ENCODE measurements around the gene SCAMP4. TPM values are rescaled to one million over a fixed set of nuclear protein-coding genes. Genes with fewer than 3 reads are reported as not detected.

SCAMP4 gene
- total and polyA plus RNA-seq, 2 of the 13 experiments (the other 11 are each of a cell fraction or from before 2014, with no cell fraction given): 10.7 to 13.7 TPM

DNA sequence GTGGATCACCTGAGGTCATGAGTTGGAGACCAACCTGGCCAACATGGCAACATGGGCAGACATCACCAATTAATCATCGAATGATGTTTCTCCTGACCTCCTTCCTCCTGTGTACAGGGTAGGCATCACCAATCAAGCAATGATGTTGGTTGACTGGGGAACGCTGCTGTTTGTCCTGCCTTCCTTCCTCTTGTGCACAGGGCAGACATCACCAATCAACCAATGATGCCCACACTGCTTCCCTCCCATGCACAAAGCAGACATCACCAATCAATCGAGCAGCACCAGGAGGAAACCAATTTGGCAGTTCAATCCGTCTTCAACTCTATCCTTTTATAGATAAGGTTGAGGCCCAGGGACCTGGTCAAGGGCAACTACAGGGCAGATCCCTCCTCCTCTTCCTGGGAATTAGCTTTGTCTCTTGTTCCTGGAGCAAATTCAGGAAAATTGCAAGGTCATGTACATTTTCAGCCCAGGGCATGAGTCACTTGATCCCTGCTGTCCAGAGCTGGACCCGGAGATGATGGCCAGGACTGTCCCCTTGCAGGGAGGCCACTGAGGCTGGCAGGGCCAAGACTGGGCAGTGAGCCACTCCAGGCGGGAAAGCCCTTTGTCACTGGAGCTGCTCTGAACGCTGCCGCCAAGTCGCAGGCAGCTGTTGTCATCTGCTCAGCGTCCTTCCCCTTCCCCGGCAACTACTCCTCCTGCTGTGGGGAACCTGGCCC lies 30.4 kb downstream of the SCAMP4 start (continued):
- TF ChIP-seq, protein P1, sequence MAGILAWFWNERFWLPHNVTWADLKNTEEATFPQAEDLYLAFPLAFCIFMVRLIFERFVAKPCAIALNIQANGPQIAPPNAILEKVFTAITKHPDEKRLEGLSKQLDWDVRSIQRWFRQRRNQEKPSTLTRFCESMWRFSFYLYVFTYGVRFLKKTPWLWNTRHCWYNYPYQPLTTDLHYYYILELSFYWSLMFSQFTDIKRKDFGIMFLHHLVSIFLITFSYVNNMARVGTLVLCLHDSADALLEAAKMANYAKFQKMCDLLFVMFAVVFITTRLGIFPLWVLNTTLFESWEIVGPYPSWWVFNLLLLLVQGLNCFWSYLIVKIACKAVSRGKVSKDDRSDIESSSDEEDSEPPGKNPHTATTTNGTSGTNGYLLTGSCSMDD (CRISPR knock-in tag; IDR thresholded peaks at IDR 0.05): no peak
- TF ChIP-seq ZFP82 (CRISPR knock-in tag; IDR thresholded peaks at IDR 0.05; ENCODE audit: borderline replicate concordance) (no peak), ZSCAN12 (CRISPR knock-in tag; IDR thresholded peaks at IDR 0.05) (no peak), SNAPC2 (CRISPR knock-in tag; IDR thresholded peaks at IDR 0.05) (no peak), HDAC1 (CRISPR knock-in tag; IDR thresholded peaks at IDR 0.05) (0 out of 2 replicates have a peak, but pooled peaks have one; percentile 45), ZNF749 (CRISPR knock-in tag; IDR thresholded peaks at IDR 0.05; ENCODE audit: borderline replicate concordance) (no peak), ELF1 (CRISPR knock-in tag; IDR thresholded peaks at IDR 0.05) (peak; percentile 47; the same call in 1 of the 2 replicates), BORCS8-MEF2B (CRISPR knock-in tag; IDR thresholded peaks at IDR 0.05) (no peak), SIN3A (IDR thresholded peaks at IDR 0.05; ENCODE audit: borderline replicate concordance, low read depth, low read length) (no peak), ZNF160 (CRISPR knock-in tag; IDR thresholded peaks at IDR 0.05) (no peak), ZNF33A (CRISPR knock-in tag; IDR thresholded peaks at IDR 0.05; ENCODE audit: borderline replicate concordance) (no peak), ZIK1 (CRISPR knock-in tag; IDR thresholded peaks at IDR 0.05; ENCODE audit: borderline replicate concordance, low read depth) (no peak), ZFAT (CRISPR knock-in tag; conservative IDR thresholded peaks at IDR 0.05) (no peak), TBP (CRISPR knock-in tag; IDR thresholded peaks at IDR 0.05) (no peak), SOX6 (IDR thresholded peaks at IDR 0.05) (no peak), SOX6 (CRISPR knock-in tag; IDR thresholded peaks at IDR 0.05) (peak; percentile 66)
- TF ChIP-seq, protein P2, sequence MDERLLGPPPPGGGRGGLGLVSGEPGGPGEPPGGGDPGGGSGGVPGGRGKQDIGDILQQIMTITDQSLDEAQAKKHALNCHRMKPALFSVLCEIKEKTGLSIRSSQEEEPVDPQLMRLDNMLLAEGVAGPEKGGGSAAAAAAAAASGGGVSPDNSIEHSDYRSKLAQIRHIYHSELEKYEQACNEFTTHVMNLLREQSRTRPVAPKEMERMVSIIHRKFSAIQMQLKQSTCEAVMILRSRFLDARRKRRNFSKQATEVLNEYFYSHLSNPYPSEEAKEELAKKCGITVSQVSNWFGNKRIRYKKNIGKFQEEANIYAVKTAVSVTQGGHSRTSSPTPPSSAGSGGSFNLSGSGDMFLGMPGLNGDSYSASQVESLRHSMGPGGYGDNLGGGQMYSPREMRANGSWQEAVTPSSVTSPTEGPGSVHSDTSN (CRISPR knock-in tag; IDR thresholded peaks at IDR 0.05): no peak
- TF ChIP-seq, protein P3, sequence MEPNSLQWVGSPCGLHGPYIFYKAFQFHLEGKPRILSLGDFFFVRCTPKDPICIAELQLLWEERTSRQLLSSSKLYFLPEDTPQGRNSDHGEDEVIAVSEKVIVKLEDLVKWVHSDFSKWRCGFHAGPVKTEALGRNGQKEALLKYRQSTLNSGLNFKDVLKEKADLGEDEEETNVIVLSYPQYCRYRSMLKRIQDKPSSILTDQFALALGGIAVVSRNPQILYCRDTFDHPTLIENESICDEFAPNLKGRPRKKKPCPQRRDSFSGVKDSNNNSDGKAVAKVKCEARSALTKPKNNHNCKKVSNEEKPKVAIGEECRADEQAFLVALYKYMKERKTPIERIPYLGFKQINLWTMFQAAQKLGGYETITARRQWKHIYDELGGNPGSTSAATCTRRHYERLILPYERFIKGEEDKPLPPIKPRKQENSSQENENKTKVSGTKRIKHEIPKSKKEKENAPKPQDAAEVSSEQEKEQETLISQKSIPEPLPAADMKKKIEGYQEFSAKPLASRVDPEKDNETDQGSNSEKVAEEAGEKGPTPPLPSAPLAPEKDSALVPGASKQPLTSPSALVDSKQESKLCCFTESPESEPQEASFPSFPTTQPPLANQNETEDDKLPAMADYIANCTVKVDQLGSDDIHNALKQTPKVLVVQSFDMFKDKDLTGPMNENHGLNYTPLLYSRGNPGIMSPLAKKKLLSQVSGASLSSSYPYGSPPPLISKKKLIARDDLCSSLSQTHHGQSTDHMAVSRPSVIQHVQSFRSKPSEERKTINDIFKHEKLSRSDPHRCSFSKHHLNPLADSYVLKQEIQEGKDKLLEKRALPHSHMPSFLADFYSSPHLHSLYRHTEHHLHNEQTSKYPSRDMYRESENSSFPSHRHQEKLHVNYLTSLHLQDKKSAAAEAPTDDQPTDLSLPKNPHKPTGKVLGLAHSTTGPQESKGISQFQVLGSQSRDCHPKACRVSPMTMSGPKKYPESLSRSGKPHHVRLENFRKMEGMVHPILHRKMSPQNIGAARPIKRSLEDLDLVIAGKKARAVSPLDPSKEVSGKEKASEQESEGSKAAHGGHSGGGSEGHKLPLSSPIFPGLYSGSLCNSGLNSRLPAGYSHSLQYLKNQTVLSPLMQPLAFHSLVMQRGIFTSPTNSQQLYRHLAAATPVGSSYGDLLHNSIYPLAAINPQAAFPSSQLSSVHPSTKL (CRISPR knock-in tag; IDR thresholded peaks at IDR 0.05): peak; percentile 25; the same call in 1 of the 2 replicates
- TF ChIP-seq, protein P4, sequence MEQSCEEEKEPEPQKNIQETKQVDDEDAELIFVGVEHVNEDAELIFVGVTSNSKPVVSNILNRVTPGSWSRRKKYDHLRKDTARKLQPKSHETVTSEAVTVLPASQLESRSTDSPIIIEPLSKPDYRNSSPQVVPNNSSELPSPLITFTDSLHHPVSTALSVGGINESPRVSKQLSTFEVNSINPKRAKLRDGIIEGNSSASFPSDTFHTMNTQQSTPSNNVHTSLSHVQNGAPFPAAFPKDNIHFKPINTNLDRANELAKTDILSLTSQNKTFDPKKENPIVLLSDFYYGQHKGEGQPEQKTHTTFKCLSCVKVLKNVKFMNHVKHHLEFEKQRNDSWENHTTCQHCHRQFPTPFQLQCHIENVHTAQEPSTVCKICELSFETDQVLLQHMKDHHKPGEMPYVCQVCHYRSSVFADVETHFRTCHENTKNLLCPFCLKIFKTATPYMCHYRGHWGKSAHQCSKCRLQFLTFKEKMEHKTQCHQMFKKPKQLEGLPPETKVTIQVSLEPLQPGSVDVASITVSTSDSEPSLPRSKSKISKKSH (CRISPR knock-in tag; IDR thresholded peaks at IDR 0.05; ENCODE audit: borderline replicate concordance): 0 out of 2 replicates have a peak, but pooled peaks have one; percentile 39

Measured in HepG2 (cell line).